ENCODE data around the gene HLA-C.
A peak's percentile ranks its signal among the peaks of the same experiment; 100 is the strongest.
"Not testable (repeated sequence)": the region's sequence is repeated elsewhere in the genome, so short reads cannot be mapped to it uniquely, and the experiment has no call there.

Gene HLA-C

GRCh38 chr6:31268836-31269235 is 3.1 kb downstream of the HLA-C start:
- DNase-seq, result no peak

- no peak for DNase-seq
Observed at GRCh38 chr6:31268369-31268765, 3.5 kb downstream of the HLA-C start.

DNA sequence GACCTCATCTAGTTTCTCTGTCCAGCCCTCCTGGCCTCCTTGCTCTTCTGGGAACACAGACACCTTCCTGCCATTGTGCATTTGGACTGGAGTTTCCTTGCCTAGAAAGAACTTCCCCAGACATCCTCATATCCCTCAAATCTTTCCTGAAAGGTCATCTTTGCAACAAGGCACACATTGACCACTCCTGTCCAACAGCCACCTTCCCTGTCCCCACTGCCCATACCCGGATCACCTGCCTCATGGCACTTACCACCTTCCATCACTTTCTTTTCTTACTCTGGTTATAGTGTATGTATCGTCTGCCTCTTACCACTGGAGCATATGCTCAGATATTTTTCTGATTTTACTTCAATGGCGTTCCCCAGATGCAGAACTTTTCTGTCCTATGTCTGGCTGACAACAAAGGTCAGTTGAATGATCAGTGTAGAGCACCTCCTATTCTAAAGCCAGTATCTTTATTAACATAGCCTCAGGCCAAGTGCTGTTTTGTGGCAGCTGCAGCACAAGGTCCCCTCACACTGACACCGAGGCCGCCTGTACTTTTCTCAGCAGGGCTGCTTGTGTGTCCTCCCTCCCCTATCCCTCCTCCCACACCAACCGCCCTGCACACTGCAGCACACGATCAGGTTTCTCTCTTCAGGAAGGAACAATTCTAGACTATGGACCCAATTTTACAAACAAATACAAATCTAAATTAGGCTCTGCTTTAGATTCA is 4.1 kb downstream of the HLA-C start:
- DNase-seq, result no peak

- no peak for DNase-seq
Observed at GRCh38 chr6:31266567-31267360, 5.1 kb downstream of the HLA-C start.

DNA sequence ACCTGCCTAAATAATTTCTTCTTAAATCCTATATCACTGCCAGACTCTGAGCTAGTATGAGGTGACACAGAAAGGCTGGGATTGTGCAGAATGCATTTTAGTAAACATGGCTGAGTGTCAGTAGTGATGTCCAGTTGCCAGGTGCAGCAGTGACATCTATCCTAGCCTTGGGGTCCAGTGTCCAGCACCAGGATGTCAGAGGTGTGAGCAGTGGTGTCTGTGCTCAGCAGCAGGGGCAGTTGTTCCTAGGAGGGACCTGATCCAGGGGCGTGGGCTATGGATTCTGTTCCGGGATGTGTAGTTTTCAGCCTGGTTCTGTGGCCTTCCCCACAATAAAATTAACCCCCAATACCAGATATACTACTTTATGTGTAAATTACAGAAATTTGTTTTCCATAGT is 6.0 kb downstream of the HLA-C start:
- no peak for DNase-seq

DNA sequence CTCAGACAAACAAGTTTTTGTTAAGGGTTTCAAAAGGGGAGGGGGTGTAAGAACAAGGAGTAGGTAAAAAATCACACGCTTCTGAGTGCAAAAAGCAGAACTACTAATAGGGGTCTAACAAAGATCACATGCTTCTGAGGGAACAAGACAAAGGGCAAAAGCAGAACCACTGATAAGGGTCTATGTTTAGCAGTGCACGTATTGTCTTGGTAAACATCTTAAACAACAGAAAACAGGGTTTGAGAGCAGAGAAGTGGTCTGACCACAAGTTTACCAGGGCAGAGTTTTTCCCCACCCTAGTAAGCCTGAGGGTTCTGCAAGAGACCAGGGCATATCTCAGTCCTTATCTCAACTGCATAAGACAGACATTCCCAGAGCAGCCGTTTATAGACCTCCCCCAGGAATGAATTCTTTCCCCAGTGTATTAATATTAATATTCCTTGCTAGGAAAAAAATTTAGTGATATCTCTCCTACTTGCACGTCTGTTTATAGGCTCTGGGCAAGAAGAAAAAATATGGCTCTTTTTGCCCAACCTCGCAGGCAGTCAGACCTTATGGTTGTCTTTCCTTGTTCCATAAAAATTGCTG is 8.5 kb downstream of the HLA-C start:
- not testable (repeated sequence) for DNase-seq

GRCh38 chr6:31259995-31260394 is 11.9 kb downstream of the HLA-C start:
- not testable (repeated sequence) for DNase-seq

GRCh38 chr6:31252625-31253024 is 19.3 kb downstream of the HLA-C start:
- DNase-seq, result no peak

GRCh38 chr6:31251261-31251660 is 20.6 kb downstream of the HLA-C start:
- DNase-seq, result no peak

DNA sequence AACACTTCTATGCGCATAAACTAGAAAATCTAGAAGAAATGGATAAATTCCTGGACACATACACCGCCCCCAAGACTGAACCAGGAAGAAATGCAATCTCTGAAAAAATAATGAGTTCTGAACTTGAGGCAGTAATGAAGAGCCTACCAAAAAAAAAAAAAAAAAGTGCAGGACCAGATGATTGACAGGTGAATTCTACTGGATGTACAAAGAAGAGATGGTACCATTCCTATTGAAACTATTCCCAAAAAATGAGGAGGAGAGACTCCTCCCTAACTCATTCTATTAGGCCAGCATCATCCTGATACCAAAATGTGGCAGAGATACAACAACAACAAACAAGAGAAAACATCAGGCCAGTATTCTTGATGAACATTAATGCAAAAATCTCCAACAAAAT is 22.7 kb downstream of the HLA-C start:
- no peak for DNase-seq

DNA sequence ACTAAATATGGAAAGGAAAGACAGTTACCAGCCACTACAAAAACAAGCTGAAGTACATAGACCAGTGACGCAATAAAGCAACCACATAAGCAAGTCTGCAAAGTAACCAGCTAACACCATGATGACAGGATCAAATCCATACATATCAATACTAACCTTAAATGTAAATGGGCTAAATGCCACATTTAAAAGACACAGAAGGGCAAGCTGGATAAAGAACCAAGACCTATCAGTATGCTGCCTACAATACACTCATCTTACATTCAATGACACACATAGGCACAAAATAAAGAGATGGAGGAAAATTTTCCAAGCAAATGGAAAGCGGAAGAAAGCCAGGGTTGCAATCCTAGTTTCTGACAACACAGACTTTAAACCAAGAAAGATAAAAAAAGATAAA is 24.1 kb downstream of the HLA-C start:
- no peak for DNase-seq

DNA sequence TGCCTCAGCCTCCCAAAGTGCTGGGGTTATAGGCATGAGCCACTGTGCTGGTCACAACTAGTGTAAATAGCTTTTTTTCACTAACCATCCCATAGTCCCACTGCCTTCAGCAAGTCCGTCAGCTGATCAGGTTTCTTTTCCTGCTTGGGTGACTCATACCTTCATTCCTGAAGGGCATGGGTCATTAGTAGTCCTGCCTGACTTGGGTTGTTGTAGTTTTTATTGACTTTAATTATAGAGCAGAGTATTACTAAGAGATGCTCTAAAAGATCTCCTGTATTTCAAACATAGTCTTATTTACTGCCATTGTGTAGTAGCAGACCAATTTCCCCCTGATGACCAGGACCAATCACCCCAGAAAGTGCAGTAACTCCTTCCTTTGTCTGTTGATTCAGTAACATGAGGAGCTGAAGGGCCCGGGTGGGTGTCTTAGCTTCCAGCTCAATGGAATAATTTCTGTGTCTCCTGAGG is 25.8 kb downstream of the HLA-C start:
- DNase-seq, result peak; percentile 55

DNA sequence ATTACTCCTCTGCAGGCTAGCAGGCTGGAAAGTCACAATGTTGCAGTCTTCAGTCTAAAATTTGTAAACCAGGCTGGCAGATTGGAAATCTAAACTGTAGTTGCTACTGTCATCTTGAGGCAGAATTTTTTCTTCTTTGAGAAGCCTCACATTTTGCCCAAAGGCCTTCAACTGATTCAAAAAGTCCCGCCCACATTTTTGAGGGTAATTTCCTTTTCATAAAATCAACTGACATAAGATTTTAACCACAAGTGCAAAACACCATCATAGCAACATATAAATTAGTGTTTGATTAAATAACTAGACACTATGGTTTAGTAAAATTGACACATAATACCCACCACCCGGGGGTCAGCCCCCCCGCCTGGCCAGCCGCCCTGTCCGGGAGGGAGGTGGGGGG is 28.4 kb downstream of the HLA-C start:
- DNase-seq, result no peak

- DNase-seq, result no peak
Observed at GRCh38 chr6:31239854-31240253, 32.0 kb downstream of the HLA-C start.

- not testable (repeated sequence) for DNase-seq
Observed at GRCh38 chr6:31234101-31234500, 37.8 kb downstream of the HLA-C start.

DNA sequence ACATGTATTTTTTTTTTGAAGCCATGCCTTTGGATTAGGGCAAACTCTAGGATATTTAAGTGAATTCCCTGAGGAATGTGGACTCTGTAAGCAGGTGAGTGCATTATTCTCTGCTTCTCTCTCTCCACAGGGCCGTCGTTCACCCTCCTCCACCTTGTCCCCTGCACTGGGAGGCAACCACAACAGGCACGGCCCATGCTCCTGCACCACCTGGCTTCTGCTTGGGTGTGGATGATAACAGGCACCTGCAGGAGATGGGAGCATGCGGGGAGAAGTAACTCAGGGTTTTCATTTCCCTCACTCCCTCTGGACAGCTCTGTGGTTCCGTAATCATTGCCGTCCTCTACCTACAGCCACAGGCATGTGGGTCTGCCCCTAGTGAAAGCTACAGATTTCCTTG is 43.4 kb downstream of the HLA-C start:
- DNase-seq, result no peak

GRCh38 chr6:31227143-31227542 is 44.7 kb downstream of the HLA-C start:
- DNase-seq, result no peak

GRCh38 chr6:31225735-31226134 is 46.2 kb downstream of the HLA-C start:
- DNase-seq, result no peak

- no peak for DNase-seq
Observed at GRCh38 chr6:31222496-31222895, 49.4 kb downstream of the HLA-C start.
